GM15510 (cell line): ENCODE measurements around the gene AHCY.

ENCODE experiments used
- POLR2A ChIP-seq: IDR thresholded peaks from 3 replicates; pipeline ENCODE4 v1.6.1; 2011; ENCODE audit warnings: borderline replicate concordance; ENCODE audit not compliant: insufficient read length; ENCODE audit errors: extremely low read depth

AHCY gene

GRCh38 chr20:34302312-34302722 is 838 bp downstream of the AHCY start:
- no peak for TF ChIP-seq POLR2A

- no peak for TF ChIP-seq POLR2A
Observed at GRCh38 chr20:34301587-34302311, 1.4 kb downstream of the AHCY start.

- no peak for TF ChIP-seq POLR2A
Observed at GRCh38 chr20:34300809-34301586, 2.2 kb downstream of the AHCY start.

GRCh38 chr20:34300256-34300806 is 2.8 kb downstream of the AHCY start:
- no peak for TF ChIP-seq POLR2A

- TF ChIP-seq POLR2A, result no peak
Observed at GRCh38 chr20:34299556-34300255, 3.4 kb downstream of the AHCY start.

GRCh38 chr20:34296468-34296867 is 6.7 kb downstream of the AHCY start:
- no peak for TF ChIP-seq POLR2A

GRCh38 chr20:34295284-34295683 is 7.9 kb downstream of the AHCY start:
- no peak for TF ChIP-seq POLR2A

GRCh38 chr20:34294563-34294962 is 8.6 kb downstream of the AHCY start:
- no peak for TF ChIP-seq POLR2A

- no peak for TF ChIP-seq POLR2A
Observed at GRCh38 chr20:34293589-34293988, 9.6 kb downstream of the AHCY start.

- no peak for TF ChIP-seq POLR2A
Observed at GRCh38 chr20:34293119-34293518, 10.0 kb downstream of the AHCY start.

- no peak for TF ChIP-seq POLR2A
Observed at GRCh38 chr20:34292496-34292895, 10.7 kb downstream of the AHCY start.

GRCh38 chr20:34290471-34290870 is 12.7 kb downstream of the AHCY start:
- no peak for TF ChIP-seq POLR2A

- no peak for TF ChIP-seq POLR2A
Observed at GRCh38 chr20:34285450-34285849, 17.7 kb downstream of the AHCY start.

GRCh38 chr20:34283844-34284243 is 19.3 kb downstream of the AHCY start:
- TF ChIP-seq POLR2A, result no peak

- no peak for TF ChIP-seq POLR2A
Observed at GRCh38 chr20:34282041-34282440, 21.1 kb downstream of the AHCY start.

GRCh38 chr20:34281177-34281576 is 22.0 kb downstream of the AHCY start:
- no peak for TF ChIP-seq POLR2A

- no peak for TF ChIP-seq POLR2A
Observed at GRCh38 chr20:34274694-34275093, 28.5 kb downstream of the AHCY start.
